HG02571 (cell line): ENCODE measurements around the gene SLX1A.
"Not testable (repeated sequence)": the region's sequence is repeated elsewhere in the genome, so short reads cannot be mapped to it uniquely, and the experiment has no call there.

Source experiments
- ATAC-seq: cut with Tn5 transposase; IDR thresholded peaks from one replicate; pipeline ENCODE4 v1.9.1; 2021; ENCODE audit warnings: mild to moderate bottlenecking, moderate library complexity; ENCODE audit not compliant: unreplicated experiment

SLX1A gene

DNA sequence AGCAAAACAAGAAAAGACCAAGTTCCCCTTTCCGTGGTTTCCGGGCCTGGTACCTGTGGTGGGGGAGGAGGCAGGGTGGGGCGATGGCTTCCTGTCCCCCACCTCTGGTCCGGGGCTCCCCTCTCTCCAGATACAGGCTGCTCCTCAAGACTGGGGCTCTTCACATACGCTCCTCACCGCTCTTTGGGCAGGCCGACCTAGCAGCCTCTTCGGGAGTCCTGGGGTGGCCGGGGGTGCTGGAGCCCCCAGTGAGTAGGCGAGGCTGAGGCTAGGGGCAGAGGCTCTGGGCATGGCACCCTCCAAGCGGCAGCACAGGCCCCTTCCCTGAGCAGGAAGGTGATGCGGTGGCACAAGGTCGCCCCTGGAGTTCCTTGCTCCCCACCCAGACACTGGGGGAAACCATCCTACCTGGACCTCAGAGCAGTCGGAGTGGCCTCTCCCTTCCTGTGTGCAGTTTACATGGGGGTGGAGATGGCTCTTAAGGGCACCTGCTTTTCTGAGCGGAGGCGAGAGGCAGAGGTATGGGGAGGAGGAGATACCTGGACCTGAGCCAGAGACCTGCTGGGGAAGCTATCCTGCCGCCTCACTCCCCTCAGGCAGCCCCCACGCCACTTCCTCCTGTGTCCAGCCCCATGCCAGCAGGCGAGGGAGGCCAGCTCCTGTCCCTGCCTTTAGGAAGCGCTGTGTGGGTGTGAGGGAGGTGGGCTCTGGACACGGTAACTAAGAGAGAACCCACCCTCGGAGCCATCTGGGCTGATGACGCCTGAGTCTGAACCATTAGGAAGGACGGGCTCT lies 9.4 kb upstream of the SLX1A start:
- ATAC-seq, result no peak

DNA sequence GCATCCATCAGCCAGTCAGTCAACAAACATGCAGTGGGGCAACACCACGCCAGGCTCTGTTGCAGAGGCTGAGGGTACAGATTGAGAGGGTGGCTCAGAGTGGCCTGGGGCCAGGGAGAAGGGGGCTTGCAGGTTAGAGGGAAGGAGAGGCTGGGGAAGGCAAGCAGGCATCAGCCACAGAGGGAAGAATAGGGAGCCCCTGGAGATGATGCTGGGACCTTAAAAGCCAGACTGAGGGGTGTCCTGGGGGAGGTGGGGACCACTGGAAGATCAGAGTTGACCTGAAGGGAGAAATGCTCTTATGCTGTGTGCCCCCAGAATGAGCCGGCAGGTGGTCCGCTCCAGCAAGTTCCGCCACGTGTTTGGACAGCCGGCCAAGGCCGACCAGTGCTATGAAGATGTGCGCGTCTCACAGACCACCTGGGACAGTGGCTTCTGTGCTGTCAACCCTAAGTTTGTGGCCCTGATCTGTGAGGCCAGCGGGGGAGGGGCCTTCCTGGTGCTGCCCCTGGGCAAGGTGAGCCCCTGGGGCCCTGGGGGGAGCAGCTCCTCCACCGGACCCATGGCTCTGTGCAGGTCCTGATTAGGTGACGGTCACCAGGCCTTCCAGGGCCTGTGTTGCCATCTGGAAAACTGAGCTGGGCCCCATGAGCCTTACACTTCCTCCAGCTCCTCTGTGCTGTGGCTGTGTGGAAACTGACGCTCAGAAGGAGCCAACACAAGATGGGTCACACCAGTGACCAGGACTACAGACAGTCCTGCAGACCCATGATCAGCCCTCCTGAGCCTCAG lies 8.6 kb upstream of the SLX1A start:
- ATAC-seq, result no peak

DNA sequence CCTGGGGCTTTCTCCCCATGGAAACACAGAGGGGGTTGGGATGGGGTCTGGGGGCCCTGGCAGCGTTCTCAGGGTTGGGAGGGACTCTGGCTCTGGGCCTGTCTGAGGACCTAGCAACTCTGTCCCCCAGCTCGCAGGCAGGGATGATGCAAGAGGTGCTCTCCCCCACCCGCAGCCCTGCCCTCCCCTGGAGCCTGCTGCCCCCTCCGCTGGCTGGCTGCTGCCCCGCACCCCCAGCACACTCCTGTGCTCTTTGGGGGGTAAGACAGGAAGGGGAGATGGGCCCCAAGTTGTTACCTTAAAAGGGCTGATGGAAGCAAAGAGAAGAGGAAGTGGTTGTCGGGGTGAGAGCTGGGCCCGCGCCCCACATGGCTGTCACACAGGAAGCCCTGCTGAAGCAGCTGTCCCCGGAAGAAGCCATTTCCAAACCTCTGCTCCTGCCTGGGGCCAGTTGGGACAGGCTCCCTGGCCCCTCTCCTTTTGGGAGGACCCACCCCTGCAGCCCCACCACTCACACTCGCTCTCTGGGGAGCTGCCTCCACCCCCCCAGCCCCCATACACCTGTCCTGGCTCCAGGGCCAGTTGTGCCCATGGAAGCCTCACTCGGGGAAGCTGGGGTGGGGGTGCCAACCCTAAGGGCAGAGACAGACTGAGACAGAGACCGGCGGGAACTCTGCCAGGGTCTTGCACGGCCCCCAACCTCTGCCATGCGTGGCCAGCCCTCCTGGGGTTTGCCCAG lies 7.8 kb upstream of the SLX1A start:
- ATAC-seq, result no peak

DNA sequence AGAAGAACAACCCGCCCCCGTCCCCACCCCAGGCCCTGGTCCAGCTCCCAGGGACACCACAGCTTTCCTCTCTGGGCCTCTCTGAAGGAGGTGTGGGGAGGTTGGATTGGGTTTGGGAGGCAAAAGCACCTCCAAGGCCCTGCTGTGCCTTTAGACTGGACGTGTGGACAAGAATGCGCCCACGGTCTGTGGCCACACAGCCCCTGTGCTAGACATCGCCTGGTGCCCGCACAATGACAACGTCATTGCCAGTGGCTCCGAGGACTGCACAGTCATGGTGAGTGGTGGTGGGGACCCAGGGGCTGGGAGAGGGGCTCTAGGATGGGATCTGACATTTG lies 7.3 kb upstream of the SLX1A start:
- no peak for ATAC-seq

DNA sequence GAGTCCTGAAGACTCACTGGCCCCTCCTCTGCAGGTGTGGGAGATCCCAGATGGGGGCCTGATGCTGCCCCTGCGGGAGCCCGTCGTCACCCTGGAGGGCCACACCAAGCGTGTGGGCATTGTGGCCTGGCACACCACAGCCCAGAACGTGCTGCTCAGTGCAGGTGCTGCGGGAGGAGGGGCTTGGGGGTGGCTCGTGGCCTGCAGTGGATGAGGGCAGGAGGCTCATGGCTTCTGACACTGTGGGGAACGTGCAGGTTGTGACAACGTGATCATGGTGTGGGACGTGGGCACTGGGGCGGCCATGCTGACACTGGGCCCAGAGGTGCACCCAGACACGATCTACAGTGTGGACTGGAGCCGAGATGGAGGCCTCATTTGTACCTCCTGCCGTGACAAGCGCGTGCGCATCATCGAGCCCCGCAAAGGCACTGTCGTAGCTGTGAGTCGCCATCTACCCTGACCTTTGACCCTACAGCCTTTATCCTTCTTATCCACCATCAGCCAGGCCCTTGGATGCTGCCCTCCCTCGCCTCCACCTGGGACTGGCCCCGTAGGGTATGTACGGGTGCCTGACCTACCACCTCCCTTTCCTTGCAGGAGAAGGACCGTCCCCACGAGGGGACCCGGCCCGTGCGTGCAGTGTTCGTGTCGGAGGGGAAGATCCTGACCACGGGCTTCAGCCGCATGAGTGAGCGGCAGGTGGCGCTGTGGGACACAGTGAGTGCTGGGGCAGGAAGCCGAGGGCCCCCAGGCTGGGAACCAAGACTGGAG lies 6.7 kb upstream of the SLX1A start:
- ATAC-seq, result no peak

DNA sequence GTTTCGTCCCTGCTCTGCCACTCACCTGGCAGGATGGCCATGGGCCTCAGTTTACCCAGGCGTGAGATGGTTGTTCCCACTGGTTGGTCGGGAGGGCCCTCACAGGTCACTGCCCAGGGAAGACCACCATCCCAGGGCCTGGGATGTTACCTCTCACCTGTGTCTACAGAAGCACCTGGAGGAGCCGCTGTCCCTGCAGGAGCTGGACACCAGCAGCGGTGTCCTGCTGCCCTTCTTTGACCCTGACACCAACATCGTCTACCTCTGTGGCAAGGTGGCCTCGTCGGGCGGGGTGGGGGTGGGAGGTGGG lies 6.2 kb upstream of the SLX1A start:
- ATAC-seq, result no peak

DNA sequence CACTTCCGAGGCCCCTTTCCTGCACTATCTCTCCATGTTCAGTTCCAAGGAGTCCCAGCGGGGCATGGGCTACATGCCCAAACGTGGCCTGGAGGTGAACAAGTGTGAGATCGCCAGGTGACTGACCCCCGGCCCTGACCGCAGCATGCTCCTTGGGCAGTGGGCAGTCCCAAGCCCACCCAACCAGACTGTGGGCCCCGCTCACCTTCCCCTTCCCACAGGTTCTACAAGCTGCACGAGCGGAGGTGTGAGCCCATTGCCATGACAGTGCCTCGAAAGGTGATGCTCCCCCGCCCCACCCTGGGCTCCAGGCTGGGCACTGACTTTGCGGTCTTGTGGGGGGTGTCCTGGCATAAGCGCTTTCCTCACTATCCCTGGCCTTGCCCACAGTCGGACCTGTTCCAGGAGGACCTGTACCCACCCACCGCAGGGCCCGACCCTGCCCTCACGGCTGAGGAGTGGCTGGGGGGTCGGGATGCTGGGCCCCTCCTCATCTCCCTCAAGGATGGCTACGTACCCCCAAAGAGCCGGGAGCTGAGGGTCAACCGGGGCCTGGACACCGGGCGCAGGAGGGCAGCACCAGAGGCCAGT lies 5.6 kb upstream of the SLX1A start:
- no peak for ATAC-seq

DNA sequence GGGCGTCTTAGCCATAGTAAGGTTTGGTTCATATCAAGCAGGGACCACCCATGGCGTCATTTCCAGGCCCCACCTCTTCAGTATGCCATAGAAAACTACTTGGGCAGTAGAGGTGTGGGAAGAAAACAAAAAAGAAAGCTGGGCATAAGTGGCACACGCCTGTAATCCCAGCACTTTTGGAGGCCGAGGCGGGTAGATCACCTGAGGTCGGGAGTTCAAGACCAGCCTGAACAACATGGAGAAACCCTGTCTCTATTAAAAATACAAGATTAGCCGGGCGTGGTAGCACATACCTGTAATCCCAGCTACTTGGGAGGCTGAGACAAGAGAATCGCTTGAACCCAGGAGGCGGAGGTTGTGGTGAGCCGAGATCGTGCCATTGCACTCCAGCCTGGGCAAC lies 2.5 kb upstream of the SLX1A start:
- ATAC-seq, result not testable (repeated sequence)

DNA sequence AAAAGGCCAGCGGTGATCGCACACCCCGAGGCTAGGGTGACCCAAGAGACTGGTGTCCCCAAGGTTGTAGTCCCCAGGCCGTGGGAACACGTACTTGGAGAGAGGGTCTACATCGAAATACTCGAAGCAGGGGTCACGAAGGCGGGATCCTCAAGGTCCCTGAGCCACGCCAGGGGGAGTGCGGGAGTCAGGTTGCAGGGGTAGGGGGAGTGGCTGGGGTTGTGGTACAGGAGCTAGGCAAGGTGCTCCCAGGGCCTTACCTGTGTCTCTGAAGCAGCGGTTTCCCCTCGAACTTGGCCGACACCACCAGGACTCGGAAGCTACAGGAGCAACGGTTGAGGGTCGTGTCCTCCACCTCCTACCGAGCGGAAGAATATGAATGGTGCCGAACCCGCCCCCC lies 577 bp upstream of the SLX1A start:
- peak; percentile 19 for ATAC-seq

DNA sequence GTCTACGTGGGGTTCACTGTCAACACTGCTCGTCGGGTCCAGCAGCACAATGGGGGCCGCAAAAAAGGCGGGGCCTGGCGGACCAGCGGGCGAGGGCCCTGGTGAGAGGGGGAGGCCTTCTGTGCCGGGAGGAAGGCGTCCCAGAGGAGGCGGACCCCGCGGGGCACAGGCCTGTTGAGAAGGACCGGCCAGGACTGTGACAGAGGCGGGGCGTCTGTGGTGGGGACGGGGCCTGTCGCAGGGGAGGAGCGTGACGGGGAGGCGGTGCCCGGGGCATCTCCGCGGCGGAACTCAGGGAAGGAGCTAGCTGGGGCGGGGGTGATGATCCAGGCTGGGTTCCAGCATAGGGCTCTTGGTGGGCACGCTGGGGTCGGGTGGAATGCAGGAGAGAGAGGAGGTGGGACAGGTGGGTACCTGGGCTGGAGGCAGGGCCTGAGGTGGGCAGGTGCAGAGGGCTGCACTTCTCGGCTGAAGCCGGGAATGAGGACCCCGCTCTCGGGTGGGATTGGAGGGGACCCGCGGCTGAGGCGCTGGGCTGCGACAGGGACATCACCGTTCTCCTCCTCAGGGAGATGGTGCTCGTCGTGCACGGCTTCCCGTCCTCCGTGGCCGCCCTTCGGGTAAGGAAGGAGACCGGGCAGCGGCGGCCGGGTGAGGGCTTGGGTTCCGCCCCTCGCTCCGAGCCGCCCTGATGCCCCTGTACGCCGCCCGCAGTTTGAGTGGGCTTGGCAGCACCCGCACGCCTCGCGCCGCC lies 674 bp downstream of the SLX1A start:
- peak; percentile 70 for ATAC-seq

DNA sequence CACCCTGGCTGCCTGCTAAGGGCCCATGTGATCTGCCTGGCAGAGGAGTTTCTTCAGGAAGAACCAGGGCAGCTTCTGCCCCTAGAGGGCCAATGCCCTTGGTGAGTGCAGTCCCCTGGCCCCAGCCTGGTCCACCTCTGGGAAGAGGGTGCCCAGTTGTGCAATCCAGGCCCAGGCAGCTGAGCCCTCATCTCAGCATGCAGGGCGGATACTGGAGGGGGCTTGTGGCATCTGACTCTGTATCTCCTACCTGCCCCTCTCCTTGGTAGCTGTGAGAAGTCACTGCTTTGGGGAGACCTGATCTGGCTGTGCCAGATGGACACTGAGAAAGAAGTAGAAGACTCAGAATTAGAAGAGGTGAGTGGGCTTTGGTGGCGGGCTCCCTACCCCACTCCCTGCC lies 3.3 kb downstream of the SLX1A start:
- ATAC-seq, result not testable (repeated sequence)

DNA sequence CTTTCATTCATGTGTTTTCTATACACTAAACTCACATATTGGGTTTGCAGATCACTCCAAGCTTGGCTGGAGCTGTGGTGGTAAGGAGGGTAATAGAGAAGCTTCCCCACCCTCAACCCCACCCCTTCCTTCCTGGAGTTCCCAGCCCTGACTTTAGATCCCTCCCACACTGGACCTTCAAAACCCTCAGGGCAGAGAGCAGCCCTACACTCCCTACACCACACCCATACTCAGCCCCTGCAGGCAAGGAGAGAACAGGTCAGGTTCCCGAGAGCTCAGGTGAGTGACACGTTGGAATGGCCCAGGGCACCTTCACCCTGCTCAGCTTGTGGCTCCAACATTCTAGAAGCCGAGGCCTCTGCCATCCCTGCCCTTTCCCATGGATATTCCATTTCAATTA lies 5.4 kb downstream of the SLX1A start, which contains the start of gene SULT1A3:
Gene SULT1A3 (plus strand): TSS at position 207 of the 400 bp plus-strand sequence. CDS start 1,474 bp downstream, outside the sequence.
- ATAC-seq, result not testable (repeated sequence)

DNA sequence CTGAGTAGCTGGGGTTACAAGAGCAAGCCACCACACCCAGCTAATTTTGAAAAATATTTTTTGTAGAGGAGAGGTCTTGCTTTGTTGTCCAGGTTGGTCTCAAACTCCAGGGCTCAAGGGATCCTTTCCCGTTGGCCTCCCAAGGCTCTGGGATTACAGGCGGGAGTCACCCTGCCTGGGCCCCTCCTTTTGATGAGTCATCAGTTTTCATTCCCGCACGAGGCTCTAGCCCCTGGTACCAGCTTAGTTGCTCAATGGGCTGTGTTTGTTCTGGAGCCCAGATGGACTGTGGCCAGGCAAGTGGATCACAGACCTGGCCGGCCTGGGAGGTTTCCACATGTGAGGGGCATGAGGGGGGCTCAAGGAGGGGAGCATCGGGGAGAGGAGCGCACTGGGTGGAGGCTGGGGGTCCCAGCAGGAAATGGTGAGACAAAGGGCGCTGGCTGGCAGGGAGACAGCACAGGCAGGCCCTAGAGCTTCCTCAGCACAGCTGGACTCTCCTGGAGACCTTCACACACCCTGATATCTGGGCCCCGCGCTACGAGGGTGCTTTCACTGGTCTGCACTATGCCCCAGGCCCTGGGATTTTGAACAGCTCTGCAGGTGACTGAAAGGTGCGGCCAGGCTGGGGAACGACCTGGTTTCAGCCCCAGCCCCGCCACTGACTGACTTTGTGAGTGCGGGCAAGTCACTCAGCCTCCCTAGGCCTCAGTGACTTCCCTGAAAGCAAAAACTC lies 6.1 kb downstream of the SLX1A start:
- ATAC-seq, result not testable (repeated sequence)

DNA sequence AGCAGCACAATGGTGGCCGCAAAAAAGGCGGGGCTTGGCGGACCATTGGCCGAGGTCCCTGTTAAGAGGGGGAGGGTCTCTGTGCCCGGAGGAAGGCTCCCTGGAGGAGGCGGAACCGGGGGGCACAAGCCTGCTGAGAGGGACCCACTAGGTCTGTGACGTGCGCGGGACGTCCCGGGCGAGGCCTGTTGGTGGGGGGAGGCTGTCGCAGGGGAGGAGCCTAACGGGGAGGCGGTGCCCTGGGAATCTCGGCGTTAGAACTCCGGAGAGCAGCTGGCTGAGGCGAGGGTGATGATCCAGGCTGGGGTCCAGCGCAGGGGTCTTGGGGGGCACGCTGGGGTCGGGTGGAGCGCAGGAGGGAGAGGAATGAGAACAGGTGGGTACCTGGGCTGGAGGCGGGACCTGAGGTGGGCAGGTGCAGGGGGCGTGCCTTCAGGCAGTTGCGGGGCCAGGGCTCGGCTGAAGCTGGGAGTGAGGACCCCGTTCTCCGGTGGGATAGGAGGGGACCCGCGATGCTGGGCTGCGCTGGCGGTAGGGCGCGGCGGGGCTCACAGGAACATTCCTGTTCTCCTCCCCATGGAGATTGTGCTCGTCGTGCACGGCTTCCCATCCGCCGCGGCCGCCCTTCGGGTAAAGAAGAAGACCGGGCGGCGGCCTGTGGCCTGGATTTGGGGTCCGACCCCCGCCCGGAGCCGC lies 12.0 kb downstream of the SLX1A start:
- not testable (repeated sequence) for ATAC-seq

DNA sequence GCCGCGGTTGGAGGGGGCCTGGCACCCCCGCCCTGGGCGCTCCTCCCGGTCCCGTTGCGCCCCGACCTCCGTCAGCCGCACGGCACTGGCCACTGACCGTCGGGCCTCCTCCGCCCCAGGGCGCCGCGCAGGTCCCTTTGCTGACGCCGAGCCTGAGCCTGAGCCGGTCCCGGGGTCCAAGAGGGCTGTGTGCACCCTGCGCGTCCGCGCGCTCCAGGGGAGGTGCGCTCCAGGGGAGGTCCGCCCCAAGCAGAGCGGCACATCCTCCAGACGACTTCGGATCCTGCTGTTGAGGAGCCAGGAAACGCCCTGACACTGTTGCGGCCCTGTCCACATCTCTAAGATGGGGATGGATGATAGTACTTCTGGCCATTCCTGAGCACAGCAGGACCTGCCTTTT lies 12.6 kb downstream of the SLX1A start:
- not testable (repeated sequence) for ATAC-seq

DNA sequence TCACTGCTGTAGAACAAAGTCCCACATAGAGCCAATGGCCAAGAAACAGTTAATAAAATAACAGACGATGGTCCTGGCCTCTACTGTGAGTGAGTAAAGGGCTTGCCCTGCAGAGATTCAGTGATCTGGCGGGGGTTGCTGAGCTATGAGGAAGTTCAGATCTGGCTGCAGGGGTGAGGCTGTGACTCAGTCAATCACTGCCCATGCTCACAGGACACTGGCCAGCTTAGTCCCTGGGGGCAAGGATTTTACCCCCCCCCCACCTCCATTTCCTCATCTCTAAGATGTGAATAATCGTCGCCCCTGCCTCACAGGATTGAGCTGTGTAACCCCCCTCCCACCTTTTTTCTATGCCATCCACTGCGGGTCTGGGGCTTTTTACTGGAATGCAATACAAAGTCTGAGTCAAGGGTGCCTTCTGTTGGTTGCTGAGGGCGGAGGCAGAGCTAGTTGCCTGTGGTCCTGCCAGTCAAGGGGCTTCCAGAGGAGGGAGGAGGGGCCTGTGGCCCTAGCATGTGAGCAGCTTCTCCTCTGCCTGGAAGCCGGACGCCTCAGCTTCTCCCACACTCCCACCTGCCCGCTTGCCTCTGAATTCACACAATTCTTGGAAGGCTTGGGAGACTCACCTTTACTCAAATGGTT lies 13.5 kb downstream of the SLX1A start:
- ATAC-seq, result not testable (repeated sequence)

DNA sequence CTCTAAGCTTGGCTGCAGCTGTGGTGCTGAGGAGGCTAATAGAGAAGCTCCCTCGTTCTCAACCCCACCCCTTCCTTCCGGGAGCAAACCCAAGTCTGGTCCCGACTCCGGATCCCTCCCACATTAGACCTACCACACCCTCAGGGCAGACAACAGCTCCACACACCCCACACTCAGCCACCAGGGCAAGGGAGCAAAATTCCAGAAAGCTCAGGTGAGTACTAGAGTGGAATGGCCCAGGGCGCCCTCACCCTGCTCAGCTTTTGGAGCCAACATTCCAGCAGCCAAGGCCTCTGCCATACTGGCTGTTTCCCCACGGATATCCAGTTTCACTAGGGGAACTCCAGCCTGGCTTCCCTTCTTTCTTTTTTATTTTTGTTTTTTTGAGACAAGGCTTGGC lies 15.4 kb downstream of the SLX1A start:
- ATAC-seq, result not testable (repeated sequence)

DNA sequence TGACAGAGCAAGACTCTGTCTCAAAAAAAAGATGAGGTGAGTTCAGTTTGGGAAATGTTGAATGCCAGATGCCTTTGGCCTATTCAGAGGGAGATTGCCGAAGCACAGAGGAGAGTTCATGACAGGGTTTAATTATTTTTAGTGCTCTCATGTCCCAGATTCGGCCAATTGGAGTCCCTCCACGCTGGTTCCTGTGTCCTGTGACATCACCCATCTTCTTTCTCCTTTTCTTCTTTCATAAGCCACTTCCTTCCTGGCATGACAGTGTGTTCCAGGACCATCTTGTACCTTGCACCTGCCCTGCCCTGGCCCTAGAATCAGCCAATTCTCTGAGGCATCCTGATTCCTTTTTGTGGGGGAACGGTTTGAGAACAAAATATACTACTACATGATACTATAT lies 17.7 kb downstream of the SLX1A start:
- ATAC-seq, result not testable (repeated sequence)
